ENCODE results near the gene TIMP3.

GRCh38 chr22:32818446-32819115 lies 17.1 kb downstream of the TIMP3 start:
- TF ChIP-seq POLR2A (IDR thresholded peaks at IDR 0.05; ENCODE audit: extremely low read depth, insufficient read length) (no peak), CTCF (IDR thresholded peaks at IDR 0.05; ENCODE audit: low read depth, low read length) (no peak), MYC (IDR thresholded peaks at IDR 0.05; ENCODE audit: low read depth, low read length) (no peak)

All from NB4 (cell line).